Thyroid gland (tissue), 4 donors: ENCODE measurements around the gene LSM3.

ENCODE experiments used
- POLR2A ChIP-seq, 2 donors: fragments of 450-650 bp; IDR thresholded peaks; one replicate each; pipeline ENCODE4 v1.6.1; 2017; ENCODE audit warnings: antibody characterized with exemption in 2 of 2, mild to moderate bottlenecking in 2 of 2, moderate library complexity in 1 of 2
- TF ChIP-seq, protein P1 (sequence below), 6 experiments: fragments of 200-600 bp in 3 of 6; fragments of 450-650 bp in 3 of 6; sonication (generic) in 3 of 6; IDR thresholded peaks; one replicate each; pipeline ENCODE4 v1.5.1; 2016 to 2019; ENCODE audit warnings: antibody characterized with exemption in 6 of 6, mild to moderate bottlenecking in 2 of 6, inconsistent platforms in 1 of 6, moderate library complexity in 1 of 6

DNA sequence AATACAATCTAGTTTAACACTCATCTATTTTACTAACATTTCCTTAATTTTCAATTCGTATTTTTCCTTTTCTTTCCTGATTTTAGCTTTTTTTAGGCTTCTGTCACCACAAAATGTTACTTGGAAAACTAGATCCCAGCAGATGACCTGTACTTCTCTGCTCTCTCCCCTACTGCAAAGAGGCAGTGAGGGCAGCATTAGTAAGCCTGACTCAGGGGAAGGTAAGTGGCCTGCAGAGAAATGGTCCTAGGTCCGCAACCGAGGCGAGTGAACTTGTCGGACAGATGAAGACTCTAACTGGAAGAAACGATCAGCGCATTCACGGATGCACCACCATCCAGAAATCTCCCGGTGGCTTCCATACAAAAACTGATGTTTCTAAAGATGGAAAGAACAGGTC, 33.4 kb upstream of the LSM3 start:
- TF ChIP-seq, protein P1, sequence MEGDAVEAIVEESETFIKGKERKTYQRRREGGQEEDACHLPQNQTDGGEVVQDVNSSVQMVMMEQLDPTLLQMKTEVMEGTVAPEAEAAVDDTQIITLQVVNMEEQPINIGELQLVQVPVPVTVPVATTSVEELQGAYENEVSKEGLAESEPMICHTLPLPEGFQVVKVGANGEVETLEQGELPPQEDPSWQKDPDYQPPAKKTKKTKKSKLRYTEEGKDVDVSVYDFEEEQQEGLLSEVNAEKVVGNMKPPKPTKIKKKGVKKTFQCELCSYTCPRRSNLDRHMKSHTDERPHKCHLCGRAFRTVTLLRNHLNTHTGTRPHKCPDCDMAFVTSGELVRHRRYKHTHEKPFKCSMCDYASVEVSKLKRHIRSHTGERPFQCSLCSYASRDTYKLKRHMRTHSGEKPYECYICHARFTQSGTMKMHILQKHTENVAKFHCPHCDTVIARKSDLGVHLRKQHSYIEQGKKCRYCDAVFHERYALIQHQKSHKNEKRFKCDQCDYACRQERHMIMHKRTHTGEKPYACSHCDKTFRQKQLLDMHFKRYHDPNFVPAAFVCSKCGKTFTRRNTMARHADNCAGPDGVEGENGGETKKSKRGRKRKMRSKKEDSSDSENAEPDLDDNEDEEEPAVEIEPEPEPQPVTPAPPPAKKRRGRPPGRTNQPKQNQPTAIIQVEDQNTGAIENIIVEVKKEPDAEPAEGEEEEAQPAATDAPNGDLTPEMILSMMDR (IDR thresholded peaks at IDR 0.05), result no peak
- no peak for TF ChIP-seq POLR2A (IDR thresholded peaks at IDR 0.05)
